Keratinocyte (primary cell): ENCODE measurements around the gene USP12. TPM values are rescaled to one million over a fixed set of nuclear protein-coding genes. Genes with fewer than 3 reads are reported as not detected.

Source experiments
- DNase-seq: peaks from one replicate; pipeline ENCODE4 v3.0.0-alpha.2; 2011; ENCODE audit warnings: low read depth, missing footprints, low spot score
- FAIRE-seq: peaks from 2 replicates; lab custom pipeline; 2011; peaks lifted over from hg19 to GRCh38; lab: Jason Lieb, UNC
- H2AFZ ChIP-seq: 2 replicates; pipeline ENCODE4 v1.6.0; 2012; ENCODE audit warnings: low read length, control low read depth, inconsistent platforms; ENCODE audit not compliant: control insufficient read depth
- H3K27ac ChIP-seq: 2 replicates; pipeline ENCODE4 v1.5.1; 2011; ENCODE audit warnings: low read length; ENCODE audit not compliant: control insufficient read depth, insufficient read depth
- H3K27me3 ChIP-seq: 3 replicates; pipeline ENCODE4 v1.6.0; 2011; ENCODE audit warnings: low read length; ENCODE audit not compliant: control insufficient read depth, insufficient read depth; ENCODE audit errors: extremely low read depth
- H3K36me3 ChIP-seq, 2 experiments: 2 replicates in 1 of 2; 3 replicates in 1 of 2; pipeline ENCODE4 v1.5.1; 2011; ENCODE audit warnings: low read length in 2 of 2, mild to moderate bottlenecking in 1 of 2; ENCODE audit not compliant: control insufficient read depth in 2 of 2, insufficient read depth in 2 of 2; ENCODE audit errors: extremely low read depth in 1 of 2
- H3K4me1 ChIP-seq: 3 replicates; pipeline ENCODE4 v1.5.1; 2011; ENCODE audit warnings: low read length; ENCODE audit not compliant: control insufficient read depth, insufficient read depth; ENCODE audit errors: extremely low read depth
- H3K4me2 ChIP-seq: 3 replicates; pipeline ENCODE4 v1.6.0; 2011; ENCODE audit warnings: low read depth, low read length; ENCODE audit not compliant: control insufficient read depth, insufficient read depth; ENCODE audit errors: extremely low read depth
- H3K4me3 ChIP-seq, 3 experiments: fragments of 200-600 bp in 1 of 3; sonication (generic) in 1 of 3; 2 replicates in 2 of 3; 3 replicates in 1 of 3; pipeline ENCODE4 v1.5.1; 2011 to 2016; ENCODE audit warnings: low read length in 3 of 3, mild to moderate bottlenecking in 3 of 3, control low read depth in 2 of 3, inconsistent platforms in 1 of 3, low read depth in 1 of 3, mixed read lengths in 1 of 3, mixed run types in 1 of 3, moderate library complexity in 1 of 3; ENCODE audit not compliant: control insufficient read depth in 2 of 3, insufficient read depth in 2 of 3; ENCODE audit errors: extremely low read depth in 1 of 3
- H3K79me2 ChIP-seq: 2 replicates; pipeline ENCODE4 v1.6.0; 2012; ENCODE audit warnings: low read length; ENCODE audit not compliant: control insufficient read depth, insufficient read depth
- H3K9ac ChIP-seq: 3 replicates; pipeline ENCODE4 v1.6.0; 2011; ENCODE audit warnings: low read length; ENCODE audit not compliant: control insufficient read depth, insufficient read depth; ENCODE audit errors: extremely low read depth
- H3K9me1 ChIP-seq: 3 replicates; pipeline ENCODE4 v1.6.0; 2011; ENCODE audit warnings: low read length; ENCODE audit not compliant: control insufficient read depth, insufficient read depth; ENCODE audit errors: extremely low read depth
- H3K9me3 ChIP-seq: 2 replicates; pipeline ENCODE4 v1.5.1; 2012; ENCODE audit warnings: low read depth, low read length; ENCODE audit not compliant: control insufficient read depth
- H4K20me1 ChIP-seq: 3 replicates; pipeline ENCODE4 v1.6.0; 2011; ENCODE audit warnings: low read length; ENCODE audit not compliant: control insufficient read depth, insufficient read depth; ENCODE audit errors: extremely low read depth
- EZH2 ChIP-seq: IDR thresholded peaks from one replicate; pipeline ENCODE4 v1.6.1; 2012; ENCODE audit warnings: inconsistent platforms, mild to moderate bottlenecking, low read length, moderate library complexity
- dilution Hi-C: fragments of 300-500 bp; cut with MboI; formaldehyde crosslinking; loops from one replicate; pipeline ENCODE4 v1.7.0; 2020; ENCODE audit warnings: low sequenced_read_pairs; ENCODE audit not compliant: extremely low pct_ligation_motif_present
- polyA plus RNA-seq, 5 experiments: library from polyadenylated mRNA; depleted of rRNA in 3 of 5; stranded (reverse) in 3 of 5; stranded (forward) in 1 of 5; unstranded in 1 of 5; fragments of >200 nt; gene quantifications; 1 replicate in 1 of 5; 2 replicates in 3 of 5; 3 replicates in 1 of 5; pipeline versions ENCODE4 v1.2.1 to v1.2.3, GENCODE V29; 2011 to 2012; ENCODE audit warnings: missing spikeins in 2 of 5, low read depth in 1 of 5, low replicate concordance in 1 of 5
- TF ChIP-seq, protein P1 (sequence below), 3 experiments: IDR thresholded peaks in 1 of 3; conservative IDR thresholded peaks in 1 of 3; optimal IDR thresholded peaks in 1 of 3; 2 replicates in 2 of 3; 3 replicates in 1 of 3; pipeline versions ENCODE3 to v1.5.1; 2011; ENCODE audit warnings: low read length in 3 of 3, mild to moderate bottlenecking in 3 of 3, moderate library complexity in 2 of 3, control low read depth in 1 of 3, inconsistent platforms in 1 of 3; ENCODE audit not compliant: insufficient read depth in 2 of 3; ENCODE audit errors: extremely low read depth in 1 of 3

Gene USP12
- polyA plus RNA-seq, 1 donor (not counting 4 experiments of a cell fraction or from before 2014, with no cell fraction given): 20.7 TPM

DNA sequence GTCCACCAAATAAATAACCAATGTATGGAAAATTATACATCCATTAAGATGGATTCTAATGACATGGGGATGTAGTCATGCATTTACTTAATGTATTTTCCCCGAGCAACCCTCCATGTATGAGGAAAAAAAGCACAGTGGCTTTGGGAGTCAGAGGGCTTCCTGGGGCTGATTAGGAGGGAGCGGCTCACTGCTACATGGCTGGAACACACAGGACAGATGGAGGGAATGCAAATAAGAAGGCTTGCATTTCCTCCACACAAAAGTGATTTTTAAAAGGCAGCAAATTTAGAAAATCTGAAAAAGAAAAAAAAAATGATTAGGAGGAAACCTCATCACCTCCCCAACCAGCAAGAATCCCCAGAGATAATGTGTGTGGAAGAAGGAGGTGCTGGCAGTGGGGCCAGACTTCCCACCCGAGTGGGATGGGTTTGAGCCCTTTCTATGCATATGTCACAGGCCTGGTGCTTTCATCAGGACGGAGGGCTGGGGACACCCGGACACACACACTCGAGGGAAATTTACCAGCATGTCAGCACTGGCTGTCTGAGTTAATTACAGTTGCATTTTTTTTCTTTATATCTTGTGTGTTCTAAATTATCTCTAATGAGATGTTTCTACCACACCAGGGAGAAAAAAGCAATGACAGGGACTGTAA is 118.9 kb downstream of the USP12 start:
- FAIRE-seq: no peak
- H3K4me1 ChIP-seq: peaks cover 19% of the 10 kb centered on the region
- peaks cover 2% of the 10 kb centered on the region for H3K9me3 ChIP-seq
- H3K9me1 ChIP-seq: no peaks in the 10 kb centered on the region
- H3K9ac ChIP-seq: no peak overlapping the region
- no peaks in the 10 kb centered on the region for H3K27me3 ChIP-seq
- H3K27ac ChIP-seq: no peak overlapping the region
- H4K20me1 ChIP-seq: no peaks in the 10 kb centered on the region
- H3K4me3 ChIP-seq: no peak overlapping the region
- DNase-seq: no peak
- H3K4me2 ChIP-seq: no peak overlapping the region
- TF ChIP-seq EZH2: no peak
- TF ChIP-seq, protein P1, sequence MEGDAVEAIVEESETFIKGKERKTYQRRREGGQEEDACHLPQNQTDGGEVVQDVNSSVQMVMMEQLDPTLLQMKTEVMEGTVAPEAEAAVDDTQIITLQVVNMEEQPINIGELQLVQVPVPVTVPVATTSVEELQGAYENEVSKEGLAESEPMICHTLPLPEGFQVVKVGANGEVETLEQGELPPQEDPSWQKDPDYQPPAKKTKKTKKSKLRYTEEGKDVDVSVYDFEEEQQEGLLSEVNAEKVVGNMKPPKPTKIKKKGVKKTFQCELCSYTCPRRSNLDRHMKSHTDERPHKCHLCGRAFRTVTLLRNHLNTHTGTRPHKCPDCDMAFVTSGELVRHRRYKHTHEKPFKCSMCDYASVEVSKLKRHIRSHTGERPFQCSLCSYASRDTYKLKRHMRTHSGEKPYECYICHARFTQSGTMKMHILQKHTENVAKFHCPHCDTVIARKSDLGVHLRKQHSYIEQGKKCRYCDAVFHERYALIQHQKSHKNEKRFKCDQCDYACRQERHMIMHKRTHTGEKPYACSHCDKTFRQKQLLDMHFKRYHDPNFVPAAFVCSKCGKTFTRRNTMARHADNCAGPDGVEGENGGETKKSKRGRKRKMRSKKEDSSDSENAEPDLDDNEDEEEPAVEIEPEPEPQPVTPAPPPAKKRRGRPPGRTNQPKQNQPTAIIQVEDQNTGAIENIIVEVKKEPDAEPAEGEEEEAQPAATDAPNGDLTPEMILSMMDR (optimal IDR thresholded peaks at IDR 0.05 in 1 of 3, IDR thresholded peaks at IDR 0.05 in 1 of 3, conservative IDR thresholded peaks at IDR 0.05 in 1 of 3; ENCODE audit: extremely low read depth in 1 of 3, insufficient read depth in 2 of 3, low read length in 3 of 3): no peak
- no peaks in the 10 kb centered on the region for H3K79me2 ChIP-seq
- no peaks in the 10 kb centered on the region for H3K36me3 ChIP-seq
- dilution Hi-C loops: no loop called here
- no peak overlapping the region for H2AFZ ChIP-seq

DNA sequence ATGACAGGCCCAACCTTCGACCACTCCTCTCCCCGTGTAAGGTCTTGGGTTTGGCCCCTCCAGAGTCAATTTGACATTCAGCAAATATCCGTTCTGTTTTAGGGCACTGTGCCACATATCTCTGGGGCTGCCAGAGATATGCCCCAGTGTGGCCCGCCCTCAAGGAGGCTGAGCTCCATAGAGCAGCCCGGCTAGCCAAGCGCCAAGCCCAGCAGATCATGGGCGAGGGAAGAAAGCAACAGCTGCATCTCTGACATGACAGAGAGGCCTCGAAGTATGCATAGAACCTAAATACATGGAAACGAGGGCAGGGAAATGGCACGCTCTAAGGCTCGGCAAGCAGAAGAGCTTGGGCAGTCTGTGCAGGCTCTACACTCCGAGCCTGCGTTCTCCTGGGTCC is 124.5 kb downstream of the USP12 start:
- dilution Hi-C loops: no loop called here
- no peak for FAIRE-seq

More for the DNA sequence above, 124.5 kb downstream of the USP12 start:
- Histone ChIP-seq H3K79me2 (no peaks in the 10 kb centered on the region), H3K27me3 (no peaks in the 10 kb centered on the region), H3K4me2 (no peak overlapping the region), H3K4me3 (no peak overlapping the region), H3K9ac (no peak overlapping the region), H2AFZ (no peak overlapping the region), H3K9me3 (peaks cover 2% of the 10 kb centered on the region), H3K27ac (no peak overlapping the region), H3K36me3 (no peaks in the 10 kb centered on the region), H3K4me1 (peaks cover 5% of the 10 kb centered on the region), H3K9me1 (no peaks in the 10 kb centered on the region), H4K20me1 (no peaks in the 10 kb centered on the region)
- TF ChIP-seq EZH2: no peak
- TF ChIP-seq, protein P1 (optimal IDR thresholded peaks at IDR 0.05 in 1 of 3, IDR thresholded peaks at IDR 0.05 in 1 of 3, conservative IDR thresholded peaks at IDR 0.05 in 1 of 3; ENCODE audit: extremely low read depth in 1 of 3, insufficient read depth in 2 of 3, low read length in 3 of 3): no peak
- DNase-seq: no peak
